Panc1 (cell line): Measurements from ENCODE around the gene MTRFR. TPM values are rescaled to one million over a fixed set of nuclear protein-coding genes. Genes with fewer than 3 reads are reported as not detected.

Experiments used
- ATAC-seq: fragments of 200-7000 bp; cut with Tn5 transposase; 2 replicates; pipeline ENCODE4 v1.9.1; 2020; ENCODE audit warnings: mild to moderate bottlenecking, moderate library complexity
- BruUV-seq: library from RNA; stranded (reverse); fragments of 400-500 nt; replicated peaks from 2 replicates; lab custom pipeline; 2021; lab: Mats Ljungman, UMichigan
- CTCF ChIA-PET: fragments of 300-600 bp; sonication (Branson Sonifier 250); formaldehyde crosslinking; loops from one replicate; lab custom pipeline; 2022; ENCODE audit warnings: antibody characterized with exemption; lab: Charles Lee
- POLR2A ChIA-PET: fragments of 300-600 bp; sonication (Branson Sonifier 250); formaldehyde crosslinking; loops from one replicate; lab custom pipeline; 2022; ENCODE audit warnings: antibody characterized with exemption; lab: Charles Lee
- DNase-seq: peaks from one replicate; pipeline ENCODE4 v3.0.0-alpha.2; 2010; ENCODE audit warnings: low read depth, low spot score
- H3K27ac ChIP-seq: 2 replicates; pipeline ENCODE4 v1.5.1; 2011; ENCODE audit warnings: mild to moderate bottlenecking, low read length, inconsistent platforms
- H3K27me3 ChIP-seq: fragments of 200-500 bp; sonication (Bioruptor generic); 2 replicates; pipeline ENCODE4 v1.6.0; 2014; ENCODE audit warnings: low read length, inconsistent platforms; ENCODE audit not compliant: control insufficient read depth, insufficient read depth
- H3K36me3 ChIP-seq: fragments of 200-500 bp; sonication (Bioruptor generic); 2 replicates; pipeline ENCODE4 v1.5.1; 2014; ENCODE audit warnings: inconsistent platforms, mild to moderate bottlenecking, low read length, moderate library complexity; ENCODE audit not compliant: control insufficient read depth, insufficient read depth
- H3K4me1 ChIP-seq: 2 replicates; pipeline ENCODE4 v1.5.1; 2011; ENCODE audit warnings: inconsistent platforms, mild to moderate bottlenecking, low read length, moderate library complexity; ENCODE audit not compliant: control insufficient read depth, insufficient read depth
- H3K4me3 ChIP-seq, 2 experiments: 2 replicates each; pipeline ENCODE4 v1.5.1; 2011 to 2012; ENCODE audit warnings: low read depth in 2 of 2, low read length in 2 of 2, mild to moderate bottlenecking in 2 of 2, inconsistent platforms in 1 of 2, moderate library complexity in 1 of 2
- H3K9me3 ChIP-seq: fragments of 200-500 bp; sonication (Bioruptor generic); 2 replicates; pipeline ENCODE4 v1.5.1; 2014; ENCODE audit warnings: low read depth, mild to moderate bottlenecking, inconsistent platforms, low read length, moderate library complexity; ENCODE audit not compliant: control insufficient read depth, insufficient read depth
- POLR2AphosphoS5 ChIP-seq: IDR thresholded peaks from 2 replicates; pipeline ENCODE4 v1.6.1; 2012; ENCODE audit warnings: mild to moderate bottlenecking, low read depth, low read length, moderate library complexity
- SIN3A ChIP-seq: IDR thresholded peaks from 2 replicates; pipeline ENCODE4 v1.6.1; 2012; ENCODE audit warnings: low read depth, mild to moderate bottlenecking, low read length, moderate library complexity, borderline replicate concordance; ENCODE audit not compliant: insufficient read depth
- TCF7L2 ChIP-seq: IDR thresholded peaks from 2 replicates; pipeline ENCODE4 v1.6.1; 2011; ENCODE audit warnings: mild to moderate bottlenecking, low read depth, low read length, inconsistent platforms
- in situ Hi-C: cut with HindIII; loops from 2 replicates; pipeline ENCODE4 v1.10.0; 2016; ENCODE audit warnings: low sequenced_read_pairs, low pct_unique_long_range_greater_than_20kb
- intact Hi-C: fragments of 100-400 bp; cut with micrococcal nuclease; formaldehyde crosslinking; loops from one replicate; pipeline ENCODE4 v1.10.0; 2022; ENCODE audit not compliant: unreplicated experiment
- total RNA-seq: library from RNA; stranded (reverse); gene quantifications from one replicate; pipeline ENCODE4 v1.2.1, GENCODE V29; 2021; ENCODE audit not compliant: unreplicated experiment
- TF ChIP-seq, protein P1 (sequence below), 2 experiments: IDR thresholded peaks; 2 replicates each; pipeline ENCODE4 v1.6.1; 2011 to 2012; ENCODE audit warnings: low read depth in 2 of 2, control low read depth in 1 of 2, low read length in 1 of 2, mild to moderate bottlenecking in 1 of 2, moderate library complexity in 1 of 2; ENCODE audit not compliant: insufficient read depth in 1 of 2
- TF ChIP-seq, protein P2 (sequence below): fragments of 450-650 bp; IDR thresholded peaks from 2 replicates; pipeline ENCODE4 v1.5.1; 2017; ENCODE audit warnings: mild to moderate bottlenecking

Gene MTRFR
- total RNA-seq, 1 experiment from 2014 or later, result 21.5 TPM

DNA sequence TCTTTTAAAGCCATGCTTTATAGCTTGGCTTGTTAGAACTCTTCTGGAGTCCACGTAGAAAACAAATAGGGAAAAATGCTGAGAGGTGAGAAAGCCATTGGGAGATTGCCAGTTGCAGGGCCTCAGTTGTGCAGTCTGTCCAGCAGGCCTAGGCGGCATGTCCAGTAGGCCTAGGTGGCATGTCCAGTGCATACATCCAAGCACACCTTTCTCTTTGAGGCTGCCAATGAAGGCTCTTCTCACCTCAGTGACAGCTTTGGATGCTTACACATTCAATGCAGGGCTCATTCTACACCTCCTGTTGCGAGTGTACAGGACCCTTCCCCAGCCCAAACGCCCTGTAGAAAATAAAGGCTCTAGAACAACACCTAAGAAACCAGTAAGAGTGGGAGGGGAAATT is 25.4 kb downstream of the MTRFR start:
- ChIA-PET CTCF (no interaction called here), POLR2A (interaction anchor here (0.6 to 0.8 kb wide), 2 partner anchors 9 to 26 kb away, joined by 4 to 6 read pairs; partner anchors contain the start of gene MPHOSPH9)
- TF ChIP-seq, protein P1, sequence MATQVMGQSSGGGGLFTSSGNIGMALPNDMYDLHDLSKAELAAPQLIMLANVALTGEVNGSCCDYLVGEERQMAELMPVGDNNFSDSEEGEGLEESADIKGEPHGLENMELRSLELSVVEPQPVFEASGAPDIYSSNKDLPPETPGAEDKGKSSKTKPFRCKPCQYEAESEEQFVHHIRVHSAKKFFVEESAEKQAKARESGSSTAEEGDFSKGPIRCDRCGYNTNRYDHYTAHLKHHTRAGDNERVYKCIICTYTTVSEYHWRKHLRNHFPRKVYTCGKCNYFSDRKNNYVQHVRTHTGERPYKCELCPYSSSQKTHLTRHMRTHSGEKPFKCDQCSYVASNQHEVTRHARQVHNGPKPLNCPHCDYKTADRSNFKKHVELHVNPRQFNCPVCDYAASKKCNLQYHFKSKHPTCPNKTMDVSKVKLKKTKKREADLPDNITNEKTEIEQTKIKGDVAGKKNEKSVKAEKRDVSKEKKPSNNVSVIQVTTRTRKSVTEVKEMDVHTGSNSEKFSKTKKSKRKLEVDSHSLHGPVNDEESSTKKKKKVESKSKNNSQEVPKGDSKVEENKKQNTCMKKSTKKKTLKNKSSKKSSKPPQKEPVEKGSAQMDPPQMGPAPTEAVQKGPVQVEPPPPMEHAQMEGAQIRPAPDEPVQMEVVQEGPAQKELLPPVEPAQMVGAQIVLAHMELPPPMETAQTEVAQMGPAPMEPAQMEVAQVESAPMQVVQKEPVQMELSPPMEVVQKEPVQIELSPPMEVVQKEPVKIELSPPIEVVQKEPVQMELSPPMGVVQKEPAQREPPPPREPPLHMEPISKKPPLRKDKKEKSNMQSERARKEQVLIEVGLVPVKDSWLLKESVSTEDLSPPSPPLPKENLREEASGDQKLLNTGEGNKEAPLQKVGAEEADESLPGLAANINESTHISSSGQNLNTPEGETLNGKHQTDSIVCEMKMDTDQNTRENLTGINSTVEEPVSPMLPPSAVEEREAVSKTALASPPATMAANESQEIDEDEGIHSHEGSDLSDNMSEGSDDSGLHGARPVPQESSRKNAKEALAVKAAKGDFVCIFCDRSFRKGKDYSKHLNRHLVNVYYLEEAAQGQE (IDR thresholded peaks at IDR 0.05; ENCODE audit: insufficient read depth in 1 of 2, low read depth in 2 of 2, low read length in 1 of 2), result no peak
- TF ChIP-seq, protein P2, sequence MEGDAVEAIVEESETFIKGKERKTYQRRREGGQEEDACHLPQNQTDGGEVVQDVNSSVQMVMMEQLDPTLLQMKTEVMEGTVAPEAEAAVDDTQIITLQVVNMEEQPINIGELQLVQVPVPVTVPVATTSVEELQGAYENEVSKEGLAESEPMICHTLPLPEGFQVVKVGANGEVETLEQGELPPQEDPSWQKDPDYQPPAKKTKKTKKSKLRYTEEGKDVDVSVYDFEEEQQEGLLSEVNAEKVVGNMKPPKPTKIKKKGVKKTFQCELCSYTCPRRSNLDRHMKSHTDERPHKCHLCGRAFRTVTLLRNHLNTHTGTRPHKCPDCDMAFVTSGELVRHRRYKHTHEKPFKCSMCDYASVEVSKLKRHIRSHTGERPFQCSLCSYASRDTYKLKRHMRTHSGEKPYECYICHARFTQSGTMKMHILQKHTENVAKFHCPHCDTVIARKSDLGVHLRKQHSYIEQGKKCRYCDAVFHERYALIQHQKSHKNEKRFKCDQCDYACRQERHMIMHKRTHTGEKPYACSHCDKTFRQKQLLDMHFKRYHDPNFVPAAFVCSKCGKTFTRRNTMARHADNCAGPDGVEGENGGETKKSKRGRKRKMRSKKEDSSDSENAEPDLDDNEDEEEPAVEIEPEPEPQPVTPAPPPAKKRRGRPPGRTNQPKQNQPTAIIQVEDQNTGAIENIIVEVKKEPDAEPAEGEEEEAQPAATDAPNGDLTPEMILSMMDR, result no peak
- no peak for TF ChIP-seq POLR2AphosphoS5
- TF ChIP-seq SIN3A, result no peak
- no peak for TF ChIP-seq TCF7L2
- in situ Hi-C loops (no loop called here), intact Hi-C loops (no loop called here)
- H3K9me3 ChIP-seq, result no peaks in the 10 kb centered on the region
- no peak for DNase-seq
- no peak overlapping the region for H3K27ac ChIP-seq
- H3K27me3 ChIP-seq, result no peaks in the 10 kb centered on the region
- BruUV-seq, result no TSS peak
- H3K4me1 ChIP-seq, result no peaks in the 10 kb centered on the region
- H3K36me3 ChIP-seq, result peaks cover 11% of the 10 kb centered on the region
- no peak overlapping the region for H3K4me3 ChIP-seq
- 0 out of 2 replicates have a peak, but pooled peaks have one; percentile 17 for ATAC-seq

DNA sequence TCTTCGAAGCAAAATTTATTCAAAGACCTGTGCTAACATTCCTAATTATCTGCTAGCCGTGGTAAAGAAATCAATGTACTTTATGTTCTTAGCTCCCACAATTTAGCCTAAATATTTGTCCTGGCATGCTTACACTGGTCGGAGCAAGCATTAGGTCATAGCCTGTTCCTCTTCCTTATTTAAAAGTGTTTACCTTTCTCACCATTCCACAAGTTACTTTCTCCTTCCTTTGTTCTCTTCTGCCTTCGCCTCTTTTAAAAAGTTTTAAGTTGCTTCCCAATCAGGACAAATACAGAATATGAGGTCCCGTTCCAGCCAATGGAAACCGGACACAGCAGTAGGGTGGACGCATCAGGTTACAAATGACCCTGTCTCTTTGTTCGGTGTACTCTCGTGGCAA is 26.8 kb downstream of the MTRFR start:
- BruUV-seq, result no TSS peak
- no peak for TF ChIP-seq SIN3A
- no peak for TF ChIP-seq TCF7L2
- TF ChIP-seq, protein P1 (IDR thresholded peaks at IDR 0.05; ENCODE audit: insufficient read depth in 1 of 2, low read depth in 2 of 2, low read length in 1 of 2), result no peak
- TF ChIP-seq POLR2AphosphoS5, result no peak
- TF ChIP-seq, protein P2, result no peak
- Histone ChIP-seq H3K27ac (no peak overlapping the region), H3K4me1 (no peaks in the 10 kb centered on the region), H3K36me3 (peaks cover 11% of the 10 kb centered on the region), H3K9me3 (no peaks in the 10 kb centered on the region), H3K4me3 (no peak overlapping the region), H3K27me3 (no peaks in the 10 kb centered on the region)
- CTCF ChIA-PET, result no interaction called here
- POLR2A ChIA-PET, result no interaction called here
- in situ Hi-C loops (no loop called here), intact Hi-C loops (no loop called here)
- DNase-seq (no peak), ATAC-seq (no peak)
